Activated CD8-positive, alpha-beta memory T cell treated with anti-CD3 and anti-CD28 coated beads, Interleukin-2, amount 50 U/mL, for 24 hours (primary cell): ENCODE data around the gene PAM.

ENCODE experiments used
- DNase-seq: peaks from one replicate; pipeline ENCODE4 v3.0.0-alpha.2; 2020; ENCODE audit errors: extremely low read depth

PAM gene

GRCh38 chr5:102937894-102938293, 182.8 kb downstream of the PAM start:
- no peak for DNase-seq

DNA sequence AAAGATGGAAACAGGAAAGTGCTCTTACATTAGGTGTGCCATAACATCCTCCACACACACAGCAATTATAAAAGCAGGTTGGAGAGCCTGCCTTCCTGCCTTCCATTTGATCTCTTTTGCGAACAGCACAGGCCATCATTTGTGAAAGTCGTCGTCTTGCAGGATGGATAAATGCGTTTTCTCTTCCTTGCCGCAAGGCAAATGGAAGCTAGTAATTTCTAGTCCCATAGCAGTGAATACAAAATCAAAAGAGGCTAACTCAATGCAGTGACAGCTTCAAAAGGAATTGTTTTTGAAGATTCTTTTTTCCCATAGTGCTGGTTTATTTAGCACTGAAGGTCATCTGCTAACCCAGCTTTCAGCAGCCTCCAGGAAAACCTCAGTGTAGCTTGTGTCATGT, 186.0 kb downstream of the PAM start:
- no peak for DNase-seq

DNA sequence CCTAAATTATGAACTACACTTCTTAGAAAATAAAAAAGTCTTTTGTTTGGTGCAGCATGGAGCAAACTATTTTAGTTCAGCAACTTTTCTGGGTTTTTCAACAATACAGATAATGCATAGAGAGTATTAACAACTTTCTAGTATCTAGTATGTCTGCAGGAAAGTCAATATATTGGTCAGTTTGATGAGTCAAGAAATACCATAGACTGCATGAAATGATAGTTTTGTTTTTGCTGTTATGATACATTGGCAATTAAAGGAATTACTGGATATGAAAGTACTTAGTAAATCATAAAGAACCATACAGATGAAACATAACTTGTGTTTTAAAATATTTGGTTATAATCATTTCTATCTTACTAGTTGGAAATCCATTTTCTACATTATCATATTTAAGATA, 191.3 kb downstream of the PAM start:
- DNase-seq: no peak

DNA sequence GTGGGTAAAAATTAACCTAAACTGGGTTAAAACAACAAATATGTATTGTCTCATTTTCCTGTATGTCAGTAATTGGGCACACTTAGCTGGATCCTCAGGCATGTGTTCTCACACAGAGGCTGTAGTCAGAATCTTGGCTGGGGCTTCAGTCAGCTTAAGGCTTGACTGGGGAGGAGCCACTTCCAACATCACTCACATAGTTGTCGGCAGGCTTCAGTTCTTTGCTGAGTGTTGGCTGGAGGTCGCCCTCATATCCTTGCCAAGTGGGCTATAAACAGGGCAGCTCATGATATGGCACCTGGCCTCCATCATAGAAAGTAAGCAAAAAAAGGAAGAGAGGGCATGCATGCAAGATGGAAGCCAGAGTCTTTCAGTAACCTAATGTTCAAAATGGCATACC, 191.9 kb downstream of the PAM start:
- no peak for DNase-seq

DNA sequence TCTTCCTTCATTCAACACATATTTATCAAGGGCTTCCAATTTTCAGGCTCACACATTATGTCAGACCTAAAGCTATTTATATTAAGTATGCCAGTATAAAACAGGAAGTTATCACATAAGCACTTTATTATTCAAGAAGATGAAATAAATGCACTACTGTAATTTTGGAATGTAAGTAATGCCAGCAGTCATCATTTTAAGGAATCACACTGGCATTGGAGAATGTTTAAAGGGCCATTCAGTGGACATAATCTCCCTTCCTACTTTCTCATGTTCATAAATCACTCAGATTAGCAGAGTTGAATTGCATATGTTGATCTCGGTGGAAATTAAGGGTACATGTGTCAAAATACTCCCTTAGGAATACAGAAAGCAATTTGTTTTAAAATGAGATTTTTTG, 200.4 kb downstream of the PAM start:
- no peak for DNase-seq

GRCh38 chr5:102956599-102956998, 201.5 kb downstream of the PAM start:
- DNase-seq: no peak

GRCh38 chr5:102957141-102957540, 202.0 kb downstream of the PAM start:
- DNase-seq: no peak

DNA sequence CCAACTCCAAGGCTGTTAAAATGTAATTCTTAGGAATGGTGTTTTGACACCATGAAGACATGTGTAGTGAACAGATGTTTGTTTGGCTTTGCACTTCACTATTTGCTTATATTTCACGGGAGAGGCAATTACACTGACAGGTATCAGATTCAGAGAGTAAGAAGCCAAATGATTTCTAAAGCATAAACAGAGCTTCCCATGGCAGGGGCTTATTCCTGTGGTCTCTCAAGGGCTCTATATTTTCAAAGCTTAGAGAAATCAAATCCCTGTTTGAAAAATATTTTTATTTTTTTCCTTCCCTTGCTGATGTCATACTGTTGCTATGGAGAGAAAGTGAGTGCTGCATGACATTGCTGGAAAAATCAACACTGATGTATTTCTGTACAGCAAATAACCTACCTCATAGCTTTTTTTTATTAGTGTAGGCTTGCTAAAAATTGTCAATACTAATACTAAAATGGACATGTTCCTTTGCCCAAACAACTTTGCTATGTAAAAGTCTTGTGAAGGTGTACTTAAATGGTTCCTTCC, 203.4 kb downstream of the PAM start:
- DNase-seq: no peak

DNA sequence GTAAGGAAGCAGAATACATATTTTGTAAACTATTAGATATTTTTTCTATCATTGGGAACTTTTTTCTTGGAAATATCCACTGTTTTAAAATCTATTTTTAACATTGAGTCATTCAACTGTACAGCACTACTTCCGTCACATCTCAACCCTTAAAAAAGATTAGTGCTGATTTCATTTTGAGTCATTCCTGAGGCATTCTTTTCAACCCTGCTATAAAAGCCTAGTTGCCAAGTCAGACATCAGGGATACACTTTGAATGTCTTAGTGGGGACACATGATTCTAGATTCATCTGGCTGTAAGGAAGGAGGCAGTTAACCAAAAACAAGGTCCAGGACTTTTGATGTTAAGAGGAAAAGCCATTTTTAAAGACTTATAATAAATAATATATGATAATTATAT, 203.9 kb downstream of the PAM start:
- no peak for DNase-seq

DNA sequence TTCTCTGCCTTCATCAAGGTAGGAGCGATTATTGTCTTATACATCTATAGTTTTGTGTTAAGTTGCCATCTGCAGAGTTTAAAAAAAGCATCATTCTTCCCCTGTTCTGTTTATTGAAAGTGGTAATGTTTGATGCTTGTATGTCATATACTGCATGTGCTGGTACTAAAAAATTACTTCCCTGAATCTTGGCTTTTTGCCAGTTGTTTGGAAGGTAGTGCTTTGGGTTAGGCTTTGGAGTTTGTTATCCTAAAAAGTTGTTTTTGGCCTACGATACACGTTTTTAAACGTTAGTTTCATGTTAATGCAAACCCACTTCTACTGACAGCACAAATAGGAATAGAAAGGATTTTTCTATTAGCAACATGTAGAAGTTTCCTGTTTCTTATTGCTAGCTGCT, 206.6 kb downstream of the PAM start:
- DNase-seq: no peak

DNA sequence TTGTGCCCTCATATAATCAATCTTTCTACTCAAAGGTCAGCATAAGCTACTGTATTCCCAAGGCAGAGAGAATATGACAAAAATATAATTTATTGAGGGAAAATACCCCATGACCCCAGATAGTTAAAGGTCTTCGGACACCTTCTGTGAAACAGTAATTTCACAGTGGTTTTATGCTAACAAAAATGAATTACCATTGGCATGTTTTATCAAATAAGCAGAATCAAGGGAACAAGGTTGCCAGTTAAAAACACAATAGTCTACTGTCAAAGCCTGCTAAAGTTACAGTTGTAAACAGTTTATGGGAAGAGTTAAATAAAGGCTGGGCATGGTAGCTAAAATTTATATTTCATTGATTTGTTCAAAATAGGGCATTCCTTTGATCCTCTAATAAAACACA, 210.5 kb downstream of the PAM start:
- DNase-seq: no peak

- no peak for DNase-seq
Observed at GRCh38 chr5:102969641-102970040, 214.5 kb downstream of the PAM start.

DNA sequence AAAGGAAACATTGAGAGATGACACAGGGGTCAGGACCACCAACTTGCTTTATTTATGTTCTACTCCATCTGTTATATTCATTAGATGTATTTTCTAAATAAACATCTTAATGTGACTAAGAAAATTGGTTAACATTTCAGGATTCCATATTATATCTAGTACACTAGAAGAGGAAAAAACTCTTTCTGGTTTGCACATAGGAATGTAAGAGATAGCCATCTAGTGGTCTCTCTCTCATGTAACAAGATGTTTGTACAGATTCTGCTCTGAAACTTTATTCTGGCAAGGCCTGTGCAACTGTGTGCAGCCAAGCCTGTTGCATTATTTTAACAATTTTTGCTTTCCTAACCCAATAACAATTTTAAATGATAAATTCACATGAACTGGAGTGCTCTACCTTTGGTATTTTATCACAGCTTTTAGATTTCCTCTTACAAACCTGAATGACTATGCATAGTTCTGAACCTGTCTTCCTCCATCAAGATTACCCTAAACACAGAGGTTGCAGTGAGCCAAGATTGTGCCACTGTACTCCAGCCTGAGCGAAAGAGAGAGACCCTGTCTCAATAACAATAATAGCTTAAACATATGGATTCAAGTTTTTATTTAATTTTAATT, 216.7 kb downstream of the PAM start:
- no peak for DNase-seq

GRCh38 chr5:102974177-102974576, 219.1 kb downstream of the PAM start:
- no peak for DNase-seq

GRCh38 chr5:102975045-102975444, 219.9 kb downstream of the PAM start:
- no peak for DNase-seq

- no peak for DNase-seq
Observed at GRCh38 chr5:102975457-102976182, 220.5 kb downstream of the PAM start.

DNA sequence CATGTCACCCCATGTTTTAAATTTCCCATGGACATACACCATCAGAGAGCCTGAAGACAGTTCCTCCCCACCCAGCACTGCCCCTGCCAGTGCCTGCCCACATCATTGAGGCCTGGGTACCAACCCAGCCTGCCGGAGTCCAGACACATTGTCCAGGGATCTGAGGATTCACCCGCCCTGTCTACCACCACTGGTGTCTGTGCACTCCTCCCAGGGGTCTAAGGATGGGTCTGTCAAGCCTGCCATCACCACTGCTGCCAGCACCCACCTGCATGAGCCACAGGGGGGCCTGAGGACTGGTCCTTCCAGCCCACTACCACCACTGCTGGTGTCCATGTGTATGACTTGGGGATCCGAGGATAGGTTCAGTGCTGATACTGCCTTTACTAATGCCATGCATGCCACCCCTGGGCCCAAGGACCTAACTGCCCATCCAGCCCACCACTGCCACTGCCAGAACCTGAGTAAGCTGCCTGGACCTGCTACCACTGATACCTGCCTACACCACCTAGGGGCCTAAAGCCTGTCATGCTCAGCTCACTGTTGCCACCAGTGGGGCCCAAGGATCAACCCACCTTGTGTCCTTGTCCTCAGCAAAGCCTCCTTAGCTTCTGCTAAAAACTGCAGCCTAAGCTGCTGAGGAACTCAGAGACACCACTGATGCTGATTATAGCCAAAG, 227.0 kb downstream of the PAM start:
- no peak for DNase-seq

- no peak for DNase-seq
Observed at GRCh38 chr5:102986074-102986473, 231.0 kb downstream of the PAM start.

DNA sequence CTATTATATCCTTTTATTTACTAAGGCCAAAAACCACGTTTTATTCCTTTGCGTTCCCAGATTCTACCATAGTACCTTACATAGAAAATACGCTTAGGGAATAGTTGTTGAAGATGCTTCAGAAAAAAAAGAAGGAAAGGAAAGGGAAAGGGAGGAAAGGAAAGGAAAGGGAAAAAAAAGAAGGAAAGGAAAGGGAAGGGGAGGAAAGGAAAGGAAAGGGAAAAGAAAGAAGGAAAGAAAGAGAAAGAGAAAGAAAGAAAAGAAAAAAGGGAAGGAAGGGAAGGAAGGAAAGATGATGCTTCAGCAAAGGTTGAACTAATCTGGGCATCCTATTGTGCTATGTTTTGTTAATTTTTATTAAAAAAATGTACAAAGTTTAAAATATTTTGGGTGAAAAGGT, 233.4 kb downstream of the PAM start:
- DNase-seq: no peak

- DNase-seq: no peak
Observed at GRCh38 chr5:102991802-102992201, 236.7 kb downstream of the PAM start.

DNA sequence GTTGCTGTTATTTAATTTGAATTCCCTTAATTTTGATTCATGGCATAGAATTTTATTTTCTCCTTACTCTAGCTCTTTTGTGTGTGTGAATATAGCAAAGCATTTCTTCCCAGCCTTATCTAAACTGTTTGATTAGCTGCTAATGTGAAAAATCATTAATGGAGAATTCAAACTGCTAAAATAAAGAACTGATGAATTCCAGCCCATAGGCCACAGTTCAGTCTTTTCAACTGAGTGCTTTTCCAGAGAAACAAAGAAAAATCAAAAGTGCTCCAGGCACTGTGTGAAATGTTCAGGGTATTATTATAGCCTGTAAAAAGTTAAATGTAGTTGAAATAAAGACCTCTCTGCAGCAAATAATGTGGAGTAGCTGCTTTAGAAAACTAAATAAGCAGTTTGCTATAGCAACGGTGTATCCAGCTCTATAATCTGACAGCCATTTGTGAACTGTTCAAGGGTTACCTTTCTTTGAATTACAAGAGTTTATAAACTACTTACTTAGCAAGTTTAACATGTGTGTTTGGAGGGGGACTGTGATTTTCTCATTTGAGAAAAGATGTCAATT, 241.0 kb downstream of the PAM start:
- no peak for DNase-seq

GRCh38 chr5:102998224-102998623, 243.1 kb downstream of the PAM start:
- DNase-seq: no peak

DNA sequence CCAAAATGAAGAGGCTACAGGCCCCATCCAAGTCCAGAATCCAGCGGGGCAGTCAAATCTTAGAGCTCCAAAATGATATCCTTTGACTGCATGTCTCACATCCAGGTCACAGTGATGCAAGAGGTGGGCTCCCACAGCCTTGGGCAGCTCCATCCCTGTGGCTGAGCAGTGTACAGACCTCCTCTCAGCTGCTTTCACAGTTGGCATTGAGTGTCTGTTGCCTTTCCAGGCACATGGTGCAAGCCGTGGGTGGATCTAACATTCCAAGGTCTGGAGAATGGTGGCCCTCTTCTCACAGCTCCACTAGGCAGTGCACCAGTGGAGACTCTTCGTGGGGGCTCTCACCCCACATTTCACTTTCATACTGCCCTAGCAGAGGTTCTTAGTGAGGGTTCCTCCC, 244.1 kb downstream of the PAM start:
- no peak for DNase-seq
